ENCODE data around the gene ZFYVE21.

Gene ZFYVE21

GRCh38 chr14:103719751-103720150, 4.1 kb downstream of the ZFYVE21 start:
- no peak overlapping the region for H3K4me3 ChIP-seq (replicated peaks; ENCODE audit: low read depth, low read length)
- no peak for TF ChIP-seq CTCF (IDR thresholded peaks at IDR 0.05; ENCODE audit: low read length, missing control alignments)
- no peak for DNase-seq (ENCODE audit: low read depth)

GRCh38 chr14:103721334-103722120, 5.9 kb downstream of the ZFYVE21 start:
- DNase-seq (ENCODE audit: low read depth) = peak; percentile 16

GRCh38 chr14:103723748-103724081, 8.1 kb downstream of the ZFYVE21 start:
- DNase-seq (ENCODE audit: low read depth) = no peak
- H3K4me3 ChIP-seq (replicated peaks; ENCODE audit: low read depth, low read length) = no peak overlapping the region
- no peak for TF ChIP-seq CTCF (IDR thresholded peaks at IDR 0.05; ENCODE audit: low read length, missing control alignments)

More at GRCh38 chr14:103721334-103722120, 5.9 kb downstream of the ZFYVE21 start:
- no peak for TF ChIP-seq CTCF (IDR thresholded peaks at IDR 0.05; ENCODE audit: low read length, missing control alignments)
- no peak overlapping the region for H3K4me3 ChIP-seq (replicated peaks; ENCODE audit: low read depth, low read length)

- DNase-seq (ENCODE audit: low read depth) = peak; percentile 81
- peak; percentile 15 for TF ChIP-seq CTCF (IDR thresholded peaks at IDR 0.05; ENCODE audit: low read length, missing control alignments)
- H3K4me3 ChIP-seq (replicated peaks; ENCODE audit: low read depth, low read length) = no peak overlapping the region
Observed at GRCh38 chr14:103724116-103724515, 8.5 kb downstream of the ZFYVE21 start.

- no peak for DNase-seq (ENCODE audit: low read depth)
- no peak for TF ChIP-seq CTCF (IDR thresholded peaks at IDR 0.05; ENCODE audit: low read length, missing control alignments)
Observed at GRCh38 chr14:103725001-103725682, 9.5 kb downstream of the ZFYVE21 start.

GRCh38 chr14:103725739-103726395, 10.3 kb downstream of the ZFYVE21 start:
- DNase-seq (ENCODE audit: low read depth) = no peak
- TF ChIP-seq CTCF (IDR thresholded peaks at IDR 0.05; ENCODE audit: low read length, missing control alignments) = no peak
- no peak overlapping the region for H3K4me3 ChIP-seq (replicated peaks; ENCODE audit: low read depth, low read length)

More at GRCh38 chr14:103725001-103725682, 9.5 kb downstream of the ZFYVE21 start:
- H3K4me3 ChIP-seq (replicated peaks; ENCODE audit: low read depth, low read length) = no peak overlapping the region
